HFFc6 (cell line): Measurements from ENCODE around the gene INPP4A. TPM values are rescaled to one million over a fixed set of nuclear protein-coding genes. Genes with fewer than 3 reads are reported as not detected.
A peak's percentile ranks its signal among the peaks of the same experiment; 100 is the strongest.

Source experiments
- DNase-seq: peaks from one replicate; pipeline ENCODE4 v3.0.0-alpha.2; 2018
- H3K27ac Mint-ChIP-seq: 2 replicates; pipeline ENCODE4 v1.8.0; 2020; ENCODE audit warnings: mild to moderate bottlenecking, mixed read lengths
- H3K27me3 Mint-ChIP-seq: 2 replicates; pipeline ENCODE4 v1.8.0; 2021; ENCODE audit warnings: mild to moderate bottlenecking, moderate library complexity, mixed read lengths; ENCODE audit not compliant: insufficient read depth
- H3K36me3 Mint-ChIP-seq: 2 replicates; pipeline ENCODE4 v1.8.0; 2021; ENCODE audit warnings: low read depth, mixed read lengths
- H3K4me1 Mint-ChIP-seq: 2 replicates; pipeline ENCODE4 v1.8.0; 2020; ENCODE audit warnings: low read depth, mixed read lengths
- H3K4me3 Mint-ChIP-seq: 2 replicates; pipeline ENCODE4 v1.8.0; 2020; ENCODE audit warnings: mild to moderate bottlenecking, moderate library complexity, mixed read lengths
- H3K9me3 Mint-ChIP-seq: 2 replicates; pipeline ENCODE4 v1.8.0; 2020; ENCODE audit warnings: mild to moderate bottlenecking, mixed read lengths
- CTCF ChIP-seq: fragments of 200-600 bp; sonication (generic); IDR thresholded peaks from 2 replicates; pipeline ENCODE4 v1.5.0; 2021; ENCODE audit warnings: antibody characterized with exemption, mild to moderate bottlenecking
- total RNA-seq, 6 experiments: library from RNA; stranded (reverse); fragmentation: NEBNext Ultra II Directional; extraction: Animal tissue kit (Norgen Biotek cat#: 25700); gene quantifications; 2 replicates in 1 of 6; 3 replicates in 5 of 6; pipeline ENCODE4 v1.2.3, GENCODE V29; 2021

The INPP4A gene
- total RNA-seq, 6 experiments from 2014 or later, result 15.8 to 19.4 (median 18.2) TPM

GRCh38 chr2:98485453-98485755 lies 40.7 kb downstream of the INPP4A start:
- no peaks in the 10 kb centered on the region for H3K9me3 Mint-ChIP-seq
- DNase-seq, result no peak
- H3K4me1 Mint-ChIP-seq, result peaks cover 19% of the 10 kb centered on the region
- no peak overlapping the region for H3K27ac Mint-ChIP-seq
- no peak for TF ChIP-seq CTCF
- H3K36me3 Mint-ChIP-seq, result no peaks in the 10 kb centered on the region
- no peaks in the 10 kb centered on the region; the same call in 1 of the 2 replicates for H3K27me3 Mint-ChIP-seq
- H3K4me3 Mint-ChIP-seq, result no peak overlapping the region

GRCh38 chr2:98486374-98486981 lies 41.8 kb downstream of the INPP4A start:
- Mint-ChIP-seq H3K4me1 (peaks cover 16% of the 10 kb centered on the region), H3K9me3 (no peaks in the 10 kb centered on the region), H3K4me3 (no peak overlapping the region), H3K27me3 (no peaks in the 10 kb centered on the region; the same call in 1 of the 2 replicates), H3K27ac (no peak overlapping the region), H3K36me3 (no peaks in the 10 kb centered on the region)
- TF ChIP-seq CTCF, result no peak
- DNase-seq, result no peak

- H3K27ac Mint-ChIP-seq, result no peak overlapping the region
- no peaks in the 10 kb centered on the region for H3K27me3 Mint-ChIP-seq
- H3K4me3 Mint-ChIP-seq, result no peak overlapping the region
- no peak for DNase-seq
- TF ChIP-seq CTCF, result no peak
- H3K36me3 Mint-ChIP-seq, result no peaks in the 10 kb centered on the region
- H3K9me3 Mint-ChIP-seq, result no peaks in the 10 kb centered on the region
- H3K4me1 Mint-ChIP-seq, result peaks cover 16% of the 10 kb centered on the region
Observed at GRCh38 chr2:98487101-98487805, 42.6 kb downstream of the INPP4A start.

- peak; percentile 74 for TF ChIP-seq CTCF
- H3K4me1 Mint-ChIP-seq, result peaks cover 16% of the 10 kb centered on the region
- H3K4me3 Mint-ChIP-seq, result no peak overlapping the region
- no peaks in the 10 kb centered on the region for H3K9me3 Mint-ChIP-seq
- H3K27me3 Mint-ChIP-seq, result no peaks in the 10 kb centered on the region
- no peaks in the 10 kb centered on the region for H3K36me3 Mint-ChIP-seq
- no peak overlapping the region for H3K27ac Mint-ChIP-seq
- no peak for DNase-seq
Observed at GRCh38 chr2:98487806-98488189, 43.1 kb downstream of the INPP4A start.

- Mint-ChIP-seq H3K27me3 (no peaks in the 10 kb centered on the region), H3K4me1 (peaks cover 16% of the 10 kb centered on the region), H3K9me3 (no peaks in the 10 kb centered on the region), H3K36me3 (no peaks in the 10 kb centered on the region), H3K4me3 (no peak overlapping the region), H3K27ac (no peak overlapping the region)
- no peak for DNase-seq
- peak; percentile 28; the same call in 1 of the 2 replicates for TF ChIP-seq CTCF
Observed at GRCh38 chr2:98488252-98488651, 43.6 kb downstream of the INPP4A start.
